Measurements from ENCODE around the gene RAB1A.

Gene RAB1A

DNA sequence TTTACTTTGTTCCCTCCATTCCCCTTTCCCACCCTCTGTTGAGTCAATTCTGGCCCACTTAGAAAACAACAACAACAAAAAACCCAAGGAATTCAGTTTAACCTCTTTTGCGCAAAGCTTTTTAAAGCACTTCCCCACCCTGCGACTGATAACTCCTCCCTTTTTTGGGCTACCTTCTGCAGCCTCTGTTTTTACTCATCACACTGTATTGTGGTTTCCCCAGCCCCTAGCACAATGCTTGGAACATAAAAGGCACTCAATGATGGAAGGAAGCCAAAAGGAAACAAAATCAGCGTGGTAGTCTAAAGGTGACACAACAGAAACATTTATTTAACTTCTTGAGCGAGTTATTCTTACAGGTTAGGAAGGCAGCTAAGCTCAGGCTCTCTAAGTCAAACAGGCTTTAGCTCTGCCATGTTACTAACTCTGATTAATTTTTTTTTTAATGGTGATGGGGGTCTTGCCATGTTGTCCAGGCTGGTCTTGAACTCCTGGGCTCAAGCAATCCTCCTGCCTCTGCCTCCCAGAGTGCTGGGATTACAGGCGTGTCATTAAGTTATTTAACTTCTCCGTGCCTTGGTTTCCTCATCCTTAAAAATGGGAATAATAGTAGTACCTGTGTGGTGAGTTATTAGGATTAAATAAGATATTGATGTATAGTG lies 72.4 kb downstream of the RAB1A start:
- no peak for DNase-seq

DNA sequence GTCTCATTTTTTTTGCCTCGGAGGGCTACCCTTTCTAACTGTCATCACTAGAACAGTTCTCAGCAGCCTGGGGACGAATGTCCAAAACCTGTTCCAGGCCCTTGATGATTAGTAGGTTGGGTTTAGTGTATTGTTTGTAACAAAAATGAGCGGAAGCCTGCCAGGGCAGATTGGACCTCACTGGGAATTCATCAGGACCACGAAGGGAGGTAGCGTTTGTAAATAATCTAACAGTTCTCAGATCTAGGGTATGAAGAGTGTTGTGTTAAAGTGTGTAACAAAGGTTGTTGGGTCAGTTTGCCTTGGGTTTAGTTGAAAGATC lies 72.9 kb downstream of the RAB1A start:
- DNase-seq, result no peak

- DNase-seq, result peak; percentile 97
Observed at GRCh38 chr2:65056215-65057053, 73.5 kb downstream of the RAB1A start, which contains the start of gene CEP68. TSS of gene CEP68 (plus strand) at chr2:65056416. CDS start at chr2:65069445, 13,029 bp downstream.

- DNase-seq, result no peak
Observed at GRCh38 chr2:65055422-65056214, 74.3 kb downstream of the RAB1A start.

GRCh38 chr2:65054749-65055421 lies 75.0 kb downstream of the RAB1A start:
- no peak for DNase-seq

DNA sequence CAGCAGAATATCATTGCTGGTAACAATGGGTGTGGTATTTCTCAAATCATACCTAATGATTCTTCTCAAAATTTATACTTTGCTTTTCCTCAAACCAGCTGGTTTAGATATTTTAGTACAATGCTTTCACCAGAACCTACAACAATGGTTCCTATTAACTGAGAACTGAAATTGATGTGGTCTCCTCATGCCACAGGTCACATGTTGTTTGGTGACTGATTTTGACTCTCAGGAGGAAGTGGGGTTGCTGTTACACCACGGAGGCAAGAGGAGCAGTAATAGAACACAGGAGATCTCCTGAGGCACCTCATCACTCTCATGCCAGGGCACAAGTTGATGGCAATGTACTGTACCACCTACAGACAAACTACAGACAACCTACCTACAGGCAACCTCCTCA lies 76.7 kb downstream of the RAB1A start:
- no peak for DNase-seq

- DNase-seq, result no peak
Observed at GRCh38 chr2:65050931-65051330, 79.0 kb downstream of the RAB1A start.

DNA sequence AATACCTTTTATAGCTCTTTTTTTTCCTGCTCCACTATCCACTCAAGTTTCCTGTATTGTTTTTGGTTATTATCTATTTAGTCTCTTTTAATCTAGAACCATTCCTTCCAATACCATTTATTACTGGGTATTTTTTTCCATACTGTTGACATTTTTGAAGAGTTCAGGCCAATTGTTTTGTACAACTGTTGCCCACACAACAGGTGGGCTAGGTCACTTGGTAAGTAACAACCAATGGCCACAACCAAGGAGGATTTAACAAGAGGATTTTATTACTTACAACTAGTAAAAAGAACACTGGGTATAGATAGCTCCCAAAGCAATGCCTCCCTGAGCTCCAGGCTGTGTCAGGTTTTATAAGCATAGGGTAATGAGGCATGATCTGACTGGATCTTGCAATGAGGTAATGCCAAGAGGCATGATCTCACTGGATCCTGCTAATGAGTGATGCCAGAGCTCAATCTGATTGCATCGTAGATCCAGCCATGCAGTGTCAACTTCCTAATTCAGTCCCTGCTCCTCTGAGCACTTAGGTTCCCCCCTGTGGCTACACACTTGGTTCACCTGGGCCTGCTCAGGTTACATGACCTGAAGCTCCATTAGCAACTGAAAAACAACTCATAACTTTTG lies 80.8 kb downstream of the RAB1A start:
- DNase-seq, result no peak

DNA sequence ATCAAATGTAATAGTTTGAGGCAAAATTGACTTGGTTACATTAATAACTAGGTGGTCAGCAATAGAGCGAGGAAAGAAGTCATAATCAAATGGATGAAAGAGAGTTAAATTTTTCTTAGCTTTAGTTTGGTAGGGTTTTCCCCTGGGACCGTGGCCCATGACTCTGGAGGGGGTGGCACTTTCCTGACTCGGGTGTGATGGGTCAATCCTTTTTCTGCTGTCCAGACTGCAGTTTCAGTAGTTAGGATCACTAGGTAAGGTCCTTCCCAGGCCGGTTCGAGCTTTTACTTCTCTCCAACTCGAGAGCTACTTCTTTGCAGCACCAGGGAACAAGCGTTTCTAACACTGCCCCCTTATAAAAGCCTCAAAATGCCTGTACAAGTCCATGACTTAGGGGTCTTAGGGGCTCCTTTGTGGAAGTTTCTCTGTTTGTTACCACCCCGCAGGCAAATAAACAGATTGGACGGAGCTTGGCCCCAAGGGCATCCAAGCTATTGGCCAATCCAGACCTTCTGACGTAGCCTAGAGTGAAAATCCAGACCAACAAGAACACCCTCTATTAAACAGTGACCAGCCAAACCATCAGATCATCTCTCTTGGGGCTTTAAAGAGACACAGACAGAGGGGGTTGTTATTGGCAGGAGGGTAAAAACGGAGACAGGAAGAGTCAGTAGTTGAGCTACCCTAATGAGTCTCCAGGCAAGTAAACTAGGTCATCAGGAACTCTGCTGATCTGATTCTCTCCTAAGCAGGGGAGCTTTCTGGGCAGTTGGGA lies 83.1 kb downstream of the RAB1A start:
- DNase-seq, result no peak

DNA sequence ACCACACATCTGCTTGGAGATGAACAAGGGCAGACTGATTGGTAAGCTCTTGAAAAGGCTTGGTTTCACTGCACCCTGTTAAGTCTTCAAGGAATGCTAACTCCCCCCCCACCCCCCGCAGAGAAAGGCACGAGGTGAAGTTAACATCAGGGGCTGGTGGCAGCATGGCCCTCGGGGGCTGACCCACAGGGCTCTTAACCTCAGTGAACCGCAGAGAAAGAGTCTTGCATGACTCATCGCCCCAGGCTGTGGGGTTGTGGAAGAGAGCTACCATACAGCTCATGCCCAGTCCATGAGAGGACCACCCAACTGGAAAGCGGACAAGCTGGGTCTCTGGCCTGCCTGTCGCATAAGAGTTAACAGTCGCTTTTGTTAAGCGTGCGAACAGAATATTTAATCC lies 84.3 kb downstream of the RAB1A start:
- no peak for DNase-seq

- no peak for DNase-seq
Observed at GRCh38 chr2:65044097-65044735, 85.7 kb downstream of the RAB1A start.

DNA sequence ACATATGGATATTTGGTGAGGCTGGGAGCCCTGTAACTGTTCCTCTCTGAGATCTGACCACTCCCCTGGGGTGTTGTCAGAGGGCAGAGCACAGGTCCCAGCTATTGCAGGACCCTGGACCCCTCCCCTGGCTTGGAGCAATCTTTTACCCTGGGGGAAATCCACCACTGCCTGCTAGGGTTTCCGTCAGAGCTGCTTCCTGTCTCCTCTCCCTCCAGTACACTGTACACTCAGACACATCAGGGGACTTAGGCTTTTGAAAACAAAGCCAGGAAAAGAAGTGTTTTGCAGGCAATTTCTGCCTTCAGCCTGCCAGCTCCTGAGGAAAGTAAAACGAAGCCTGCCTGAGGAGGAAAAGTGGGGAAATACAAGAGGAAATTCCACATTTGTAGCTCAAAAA lies 86.9 kb downstream of the RAB1A start:
- no peak for DNase-seq

- DNase-seq, result peak; percentile 82
Observed at GRCh38 chr2:65040400-65041261, 89.3 kb downstream of the RAB1A start.

DNA sequence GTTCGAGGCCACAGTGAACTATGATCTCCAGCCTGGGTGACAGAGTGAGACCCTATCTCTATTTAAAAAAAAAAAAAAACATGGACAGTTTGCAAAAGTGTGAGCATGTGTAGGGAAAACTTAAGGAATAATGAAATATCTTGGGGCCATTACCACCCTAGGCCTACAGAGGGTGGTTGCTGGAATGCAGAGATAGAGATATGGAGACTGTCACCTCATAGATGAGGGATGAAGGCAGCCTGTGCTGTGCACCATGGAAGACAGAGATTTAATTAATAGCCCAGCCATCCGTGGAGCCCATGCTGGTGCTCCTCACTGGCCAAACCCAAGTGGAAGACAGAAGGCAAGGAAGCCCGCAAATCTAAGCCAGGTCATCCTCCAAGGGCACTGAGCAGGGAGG lies 90.3 kb downstream of the RAB1A start:
- DNase-seq, result no peak

- DNase-seq, result no peak
Observed at GRCh38 chr2:65037178-65037577, 92.7 kb downstream of the RAB1A start.
